K562 (cell line): ENCODE measurements around the gene PMPCB. TPM values are rescaled to one million over a fixed set of nuclear protein-coding genes. Genes with fewer than 3 reads are reported as not detected.
A peak's percentile ranks its signal among the peaks of the same experiment; 100 is the strongest.

ENCODE experiments used
- ATF4 ChIP-seq: fragments of 450-650 bp; formaldehyde crosslinking; IDR thresholded peaks from 2 replicates; pipeline ENCODE4 v1.4.0; 2022; ENCODE audit warnings: mild to moderate bottlenecking, moderate library complexity
- CBX3 ChIP-seq, 2 experiments: IDR thresholded peaks; 1 replicate in 1 of 2; 2 replicates in 1 of 2; pipeline ENCODE4 v1.6.1; 2012; ENCODE audit warnings: inconsistent platforms in 2 of 2, low read length in 2 of 2, borderline replicate concordance in 1 of 2, control low read depth in 1 of 2
- CTCFL ChIP-seq: IDR thresholded peaks from 2 replicates; pipeline ENCODE4 v1.6.1; 2011; ENCODE audit warnings: borderline replicate concordance, low read depth, mild to moderate bottlenecking, moderate library complexity, low read length; ENCODE audit not compliant: insufficient read depth, poor library complexity, severe bottlenecking
- EP300 ChIP-seq: IDR thresholded peaks from 2 replicates; pipeline ENCODE4 v1.6.1; 2012; ENCODE audit warnings: low read length, improper control_type of control experiment
- ETV6 ChIP-seq, 3 experiments: fragments of 150-350 bp in 1 of 3; sonication (generic) in 1 of 3; formaldehyde crosslinking in 1 of 3; IDR thresholded peaks; 2 replicates each; pipeline versions ENCODE4 v1.6.1 to v1.8.0; 2014 to 2022; ENCODE audit warnings: borderline replicate concordance in 2 of 3, low read depth in 2 of 3, antibody characterized with exemption in 1 of 3, low read length in 1 of 3, mild to moderate bottlenecking in 1 of 3, missing genetic modification reagents in 1 of 3
- FOXP4 ChIP-seq: sonication (generic); formaldehyde crosslinking; IDR thresholded peaks from 2 replicates; pipeline ENCODE4 v1.8.0; 2022; ENCODE audit warnings: mild to moderate bottlenecking, missing genetic modification reagents, borderline replicate concordance
- MBD2 ChIP-seq: sonication (generic); IDR thresholded peaks from 2 replicates; pipeline ENCODE4 v1.6.1; 2016; ENCODE audit warnings: low read depth, borderline replicate concordance
- MYC ChIP-seq, 2 experiments: fragments of 250-450 bp in 1 of 2; sonication (Bioruptor Pico) in 1 of 2; IDR thresholded peaks; 2 replicates each; pipeline versions ENCODE4 v1.5.1 to v1.6.1; 2012 to 2021; ENCODE audit warnings: low read depth in 2 of 2, borderline replicate concordance in 1 of 2, improper control_type of control experiment in 1 of 2, low read length in 1 of 2, mild to moderate bottlenecking in 1 of 2, moderate library complexity in 1 of 2
- PATZ1 ChIP-seq: fragments of 250-450 bp; sonication (Bioruptor Pico); IDR thresholded peaks from 2 replicates; pipeline ENCODE4 v1.5.0; 2020; ENCODE audit warnings: mild to moderate bottlenecking, borderline replicate concordance
- RFX5 ChIP-seq: IDR thresholded peaks from 2 replicates; pipeline ENCODE4 v1.6.1; 2011; ENCODE audit warnings: low read depth, mild to moderate bottlenecking, improper control_type of control experiment, low read length
- SNRNP70 ChIP-seq: fragments of 200-400 bp; formaldehyde crosslinking; optimal IDR thresholded peaks from 2 replicates; pipeline ENCODE3; 2017; ENCODE audit warnings: low read depth, low read length
- TRIM28 ChIP-seq: fragments of 450-650 bp; IDR thresholded peaks from 2 replicates; pipeline ENCODE4 v1.6.1; 2017
- TSHZ1 ChIP-seq: fragments of 250-450 bp; sonication (Bioruptor Pico); IDR thresholded peaks from 2 replicates; pipeline ENCODE4 v1.4.0; 2020; ENCODE audit warnings: mild to moderate bottlenecking, moderate library complexity
- ZSCAN32 ChIP-seq: fragments of 450-650 bp; formaldehyde crosslinking; IDR thresholded peaks from 2 replicates; pipeline ENCODE4 v1.4.0; 2020; ENCODE audit warnings: mild to moderate bottlenecking, moderate library complexity
- polyA plus RNA-seq, 8 experiments: library from polyadenylated mRNA; depleted of rRNA in 4 of 8; stranded (reverse) in 5 of 8; unstranded in 3 of 8; fragments of >200 nt; fragmentation: Nextera tagmentation in 2 of 8; fragmentation: Illumina TruSeq in 1 of 8; extraction: Ambion mirVana in 2 of 8; extraction: Trizol in 1 of 8; gene quantifications; 2 replicates each; pipeline versions ENCODE4 v1.2.1 to v1.2.3, GENCODE V29; 2011 to 2014; ENCODE audit warnings: inconsistent platforms in 1 of 8, missing spikeins in 1 of 8
- total RNA-seq, 7 experiments: library from RNA; depleted of rRNA in 6 of 7; stranded (reverse); fragments of >200 nt in 6 of 7; fragmentation: Illumina TruSeq in 2 of 7; extraction: Trizol in 2 of 7; gene quantifications; 2 replicates each; pipeline versions ENCODE4 v1.2.1 to v1.2.3, GENCODE V29; 2011 to 2021; ENCODE audit warnings: low replicate concordance in 1 of 7

Gene PMPCB
- total and polyA plus RNA-seq, 9 of the 15 experiments (the other 6 are each of a cell fraction or from before 2014, with no cell fraction given): 61.2 to 209 (median 105) TPM

- TF ChIP-seq EP300: peak; percentile 73
- no peak for TF ChIP-seq TSHZ1 (CRISPR knock-in tag)
- peak in 1 of 2 experiments; percentile 94; a peak in 2 of 3 replicates for TF ChIP-seq CBX3 (IDR thresholded peaks at IDR 0.05; ENCODE audit: borderline replicate concordance in 1 of 2, low read length in 2 of 2)
- no peak for TF ChIP-seq ZSCAN32 (CRISPR knock-in tag)
- TF ChIP-seq TRIM28: no peak
- TF ChIP-seq CTCFL: no peak
- TF ChIP-seq PATZ1 (CRISPR knock-in tag): no peak
- TF ChIP-seq RFX5: no peak
- TF ChIP-seq MYC (IDR thresholded peaks at IDR 0.05; ENCODE audit: low read depth, low read length): peak; percentile 99
- TF ChIP-seq MYC (CRISPR knock-in tag; IDR thresholded peaks at IDR 0.05; ENCODE audit: borderline replicate concordance, low read depth): peak; percentile 96
- no peak for TF ChIP-seq ATF4 (CRISPR knock-in tag)
- TF ChIP-seq FOXP4: no peak
- no peak for TF ChIP-seq SNRNP70
- peak in 1 of 2 experiments; percentile 62; a peak in 2 of 4 replicates for TF ChIP-seq ETV6 (IDR thresholded peaks at IDR 0.05; ENCODE audit: borderline replicate concordance in 1 of 2, low read depth in 2 of 2, low read length in 1 of 2)
- TF ChIP-seq ETV6 (CRISPR knock-in tag; IDR thresholded peaks at IDR 0.05; ENCODE audit: borderline replicate concordance): no peak
- peak; percentile 66 for TF ChIP-seq MBD2
These were observed 47.4 kb downstream of the PMPCB start, which contains the start of gene DNAJC2 (continued) for GRCh38 chr7:103344453-103345149.
